Uterus (tissue), 2 donors: Measurements from ENCODE around the gene HRAS.

Experiments used
- CTCF ChIP-seq, 4 experiments: fragments of 200-600 bp in 2 of 4; fragments of 450-650 bp in 2 of 4; sonication (generic) in 2 of 4; IDR thresholded peaks; one replicate each; pipeline ENCODE4 v1.5.1; 2016 to 2019; ENCODE audit warnings: antibody characterized with exemption in 4 of 4, mild to moderate bottlenecking in 2 of 4, moderate library complexity in 1 of 4
- POLR2A ChIP-seq, 2 donors: fragments of 450-650 bp; IDR thresholded peaks; one replicate each; pipeline ENCODE4 v1.6.1; 2016; ENCODE audit warnings: antibody characterized with exemption in 2 of 2, mild to moderate bottlenecking in 1 of 2, moderate library complexity in 1 of 2

- TF ChIP-seq CTCF (IDR thresholded peaks at IDR 0.05) (no peak), POLR2A (IDR thresholded peaks at IDR 0.05) (no peak)
Observed at GRCh38 chr11:581752-582151, 46.4 kb upstream of the HRAS start.
